ENCODE measurements around the gene ATP9B. TPM values are rescaled to one million over a fixed set of nuclear protein-coding genes. Genes with fewer than 3 reads are reported as not detected.

Gene ATP9B
- total RNA-seq, 1 experiment from 2014 or later: 17.8 TPM

- no TSS peak for BruUV-seq (replicated peaks)
- Histone ChIP-seq H3K9me3 (ENCODE audit: control insufficient read depth in 1 of 2, insufficient read depth in 1 of 2, low read depth in 1 of 2, low read length in 2 of 2) (peaks cover 0 to 8% of the 10 kb centered on the region in 2 experiments; a peak in 1 of 4 replicates), H3K27ac (ENCODE audit: low read depth, low read length) (peak overlapping the region; percentile 85), H3K27me3 (ENCODE audit: insufficient read depth, low read length) (no peaks in the 10 kb centered on the region), H3K4me2 (ENCODE audit: low read length) (peak overlapping the region; percentile 80), H3K9ac (ENCODE audit: low read length) (peak overlapping the region; percentile 84), H3K9me2 (ENCODE audit: insufficient read depth) (no peaks in the 10 kb centered on the region), H3K79me2 (ENCODE audit: insufficient read depth, low read length) (peaks cover 40% of the 10 kb centered on the region), H4K20me1 (ENCODE audit: insufficient read depth) (no peaks in the 10 kb centered on the region), H2AFZ (ENCODE audit: low read depth, low read length, poor library complexity, severe bottlenecking) (no peak overlapping the region), H3K4me1 (ENCODE audit: control insufficient read depth in 1 of 2, insufficient read depth in 2 of 2, low read length in 2 of 2) (peaks cover 0 to 15% of the 10 kb centered on the region in 2 experiments; a peak in 3 of 4 replicates), H3K4me3 (replicated peaks in 1 of 2; ENCODE audit: low read depth in 1 of 2, low read length in 2 of 2) (peak overlapping the region; percentile 73 to 82), H3K36me3 (ENCODE audit: control insufficient read depth in 1 of 2, insufficient read depth in 2 of 2, low read length in 2 of 2) (no peaks in the 10 kb centered on the region)
- ATAC-seq (peak; percentile 49), DNase-seq (ENCODE audit: low read depth, low spot score) (no peak)
- RAD21 ChIA-PET (ENCODE audit: low non-redundant PET in 1 of 2, low total read pairs in 2 of 2, uncharacterized antibody in 2 of 2, unreplicated experiment in 2 of 2): no interaction called here
- intact Hi-C loops (cut with micrococcal nuclease): loop anchor here (1.0 kb wide), 1 partner anchor 177 kb away; no protein-coding TSS in a partner anchor
- POLR2A ChIA-PET: no interaction called here
- TF ChIP-seq EGR1 (IDR thresholded peaks at IDR 0.05; ENCODE audit: low read depth) (no peak), FOSL1 (IDR thresholded peaks at IDR 0.05; ENCODE audit: low read depth) (no peak), ZFX (IDR thresholded peaks at IDR 0.05) (peak; percentile 82)
- TF ChIP-seq, protein P1, sequence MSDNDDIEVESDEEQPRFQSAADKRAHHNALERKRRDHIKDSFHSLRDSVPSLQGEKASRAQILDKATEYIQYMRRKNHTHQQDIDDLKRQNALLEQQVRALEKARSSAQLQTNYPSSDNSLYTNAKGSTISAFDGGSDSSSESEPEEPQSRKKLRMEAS (IDR thresholded peaks at IDR 0.05): no peak
- CTCF ChIA-PET: no interaction called here
These were observed 540 bp downstream of the ATP9B start for GRCh38 chr18:79069717-79070151.

- ChIA-PET POLR2A (no interaction called here), CTCF (no interaction called here), RAD21 (ENCODE audit: low non-redundant PET in 1 of 2, low total read pairs in 2 of 2, uncharacterized antibody in 2 of 2, unreplicated experiment in 2 of 2) (no interaction called here)
- H3K27me3 ChIP-seq (ENCODE audit: insufficient read depth, low read length): no peaks in the 10 kb centered on the region
- peak overlapping the region; percentile 80 for H3K4me2 ChIP-seq (ENCODE audit: low read length)
- peak overlapping the region; percentile 84 for H3K9ac ChIP-seq (ENCODE audit: low read length)
- ATAC-seq: no peak
- H3K36me3 ChIP-seq (ENCODE audit: control insufficient read depth in 1 of 2, insufficient read depth in 2 of 2, low read length in 2 of 2): no peaks in the 10 kb centered on the region
- H2AFZ ChIP-seq (ENCODE audit: low read depth, low read length, poor library complexity, severe bottlenecking): no peak overlapping the region
- no peak overlapping the region for H3K27ac ChIP-seq (ENCODE audit: low read depth, low read length)
- no peaks in the 10 kb centered on the region for H4K20me1 ChIP-seq (ENCODE audit: insufficient read depth)
- peaks cover 0 to 15% of the 10 kb centered on the region in 2 experiments; a peak in 3 of 4 replicates for H3K4me1 ChIP-seq (ENCODE audit: control insufficient read depth in 1 of 2, insufficient read depth in 2 of 2, low read length in 2 of 2)
- DNase-seq (ENCODE audit: low read depth, low spot score): no peak
- intact Hi-C loops (cut with micrococcal nuclease): no loop called here
- no peaks in the 10 kb centered on the region for H3K9me2 ChIP-seq (ENCODE audit: insufficient read depth)
- H3K9me3 ChIP-seq (ENCODE audit: control insufficient read depth in 1 of 2, insufficient read depth in 1 of 2, low read depth in 1 of 2, low read length in 2 of 2): peaks cover 0 to 8% of the 10 kb centered on the region in 2 experiments; a peak in 1 of 4 replicates
- peak overlapping the region; percentile 73 to 82 for H3K4me3 ChIP-seq (replicated peaks in 1 of 2; ENCODE audit: low read depth in 1 of 2, low read length in 2 of 2)
- peaks cover 47% of the 10 kb centered on the region for H3K79me2 ChIP-seq (ENCODE audit: insufficient read depth, low read length)
- no TSS peak for BruUV-seq (replicated peaks)
- TF ChIP-seq, protein P2, sequence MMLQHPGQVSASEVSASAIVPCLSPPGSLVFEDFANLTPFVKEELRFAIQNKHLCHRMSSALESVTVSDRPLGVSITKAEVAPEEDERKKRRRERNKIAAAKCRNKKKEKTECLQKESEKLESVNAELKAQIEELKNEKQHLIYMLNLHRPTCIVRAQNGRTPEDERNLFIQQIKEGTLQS (IDR thresholded peaks at IDR 0.05): no peak
- TF ChIP-seq TCF7L2 (IDR thresholded peaks at IDR 0.05; ENCODE audit: borderline replicate concordance, extremely low read depth, insufficient read depth, insufficient read length): no peak
- TF ChIP-seq SP1 (IDR thresholded peaks at IDR 0.05; ENCODE audit: low read depth): no peak
- TF ChIP-seq SRF (IDR thresholded peaks at IDR 0.05; ENCODE audit: low read depth): no peak
- no peak for TF ChIP-seq RAD21 (IDR thresholded peaks at IDR 0.05; ENCODE audit: low read depth)
- TF ChIP-seq, protein P1 (IDR thresholded peaks at IDR 0.05): no peak
- no peak for TF ChIP-seq JUND (IDR thresholded peaks at IDR 0.05)
- no peak for TF ChIP-seq ZNF274 (IDR thresholded peaks at IDR 0.05; ENCODE audit: low read depth, low read length)
- no peak for TF ChIP-seq CEBPB (IDR thresholded peaks at IDR 0.05; ENCODE audit: low read depth)
- TF ChIP-seq POLR2A (IDR thresholded peaks at IDR 0.05; ENCODE audit: borderline replicate concordance, extremely low read depth, insufficient read depth, insufficient read length): no peak
- TF ChIP-seq SIN3A (IDR thresholded peaks at IDR 0.05; ENCODE audit: low read depth): no peak
- TF ChIP-seq, protein P3, sequence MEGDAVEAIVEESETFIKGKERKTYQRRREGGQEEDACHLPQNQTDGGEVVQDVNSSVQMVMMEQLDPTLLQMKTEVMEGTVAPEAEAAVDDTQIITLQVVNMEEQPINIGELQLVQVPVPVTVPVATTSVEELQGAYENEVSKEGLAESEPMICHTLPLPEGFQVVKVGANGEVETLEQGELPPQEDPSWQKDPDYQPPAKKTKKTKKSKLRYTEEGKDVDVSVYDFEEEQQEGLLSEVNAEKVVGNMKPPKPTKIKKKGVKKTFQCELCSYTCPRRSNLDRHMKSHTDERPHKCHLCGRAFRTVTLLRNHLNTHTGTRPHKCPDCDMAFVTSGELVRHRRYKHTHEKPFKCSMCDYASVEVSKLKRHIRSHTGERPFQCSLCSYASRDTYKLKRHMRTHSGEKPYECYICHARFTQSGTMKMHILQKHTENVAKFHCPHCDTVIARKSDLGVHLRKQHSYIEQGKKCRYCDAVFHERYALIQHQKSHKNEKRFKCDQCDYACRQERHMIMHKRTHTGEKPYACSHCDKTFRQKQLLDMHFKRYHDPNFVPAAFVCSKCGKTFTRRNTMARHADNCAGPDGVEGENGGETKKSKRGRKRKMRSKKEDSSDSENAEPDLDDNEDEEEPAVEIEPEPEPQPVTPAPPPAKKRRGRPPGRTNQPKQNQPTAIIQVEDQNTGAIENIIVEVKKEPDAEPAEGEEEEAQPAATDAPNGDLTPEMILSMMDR (IDR thresholded peaks at IDR 0.05 in 2 of 3, conservative IDR thresholded peaks at IDR 0.05 in 1 of 3; ENCODE audit: borderline replicate concordance in 1 of 3, insufficient read depth in 1 of 3, low read depth in 2 of 3, low read length in 2 of 3): no peak
- TF ChIP-seq, protein P4, sequence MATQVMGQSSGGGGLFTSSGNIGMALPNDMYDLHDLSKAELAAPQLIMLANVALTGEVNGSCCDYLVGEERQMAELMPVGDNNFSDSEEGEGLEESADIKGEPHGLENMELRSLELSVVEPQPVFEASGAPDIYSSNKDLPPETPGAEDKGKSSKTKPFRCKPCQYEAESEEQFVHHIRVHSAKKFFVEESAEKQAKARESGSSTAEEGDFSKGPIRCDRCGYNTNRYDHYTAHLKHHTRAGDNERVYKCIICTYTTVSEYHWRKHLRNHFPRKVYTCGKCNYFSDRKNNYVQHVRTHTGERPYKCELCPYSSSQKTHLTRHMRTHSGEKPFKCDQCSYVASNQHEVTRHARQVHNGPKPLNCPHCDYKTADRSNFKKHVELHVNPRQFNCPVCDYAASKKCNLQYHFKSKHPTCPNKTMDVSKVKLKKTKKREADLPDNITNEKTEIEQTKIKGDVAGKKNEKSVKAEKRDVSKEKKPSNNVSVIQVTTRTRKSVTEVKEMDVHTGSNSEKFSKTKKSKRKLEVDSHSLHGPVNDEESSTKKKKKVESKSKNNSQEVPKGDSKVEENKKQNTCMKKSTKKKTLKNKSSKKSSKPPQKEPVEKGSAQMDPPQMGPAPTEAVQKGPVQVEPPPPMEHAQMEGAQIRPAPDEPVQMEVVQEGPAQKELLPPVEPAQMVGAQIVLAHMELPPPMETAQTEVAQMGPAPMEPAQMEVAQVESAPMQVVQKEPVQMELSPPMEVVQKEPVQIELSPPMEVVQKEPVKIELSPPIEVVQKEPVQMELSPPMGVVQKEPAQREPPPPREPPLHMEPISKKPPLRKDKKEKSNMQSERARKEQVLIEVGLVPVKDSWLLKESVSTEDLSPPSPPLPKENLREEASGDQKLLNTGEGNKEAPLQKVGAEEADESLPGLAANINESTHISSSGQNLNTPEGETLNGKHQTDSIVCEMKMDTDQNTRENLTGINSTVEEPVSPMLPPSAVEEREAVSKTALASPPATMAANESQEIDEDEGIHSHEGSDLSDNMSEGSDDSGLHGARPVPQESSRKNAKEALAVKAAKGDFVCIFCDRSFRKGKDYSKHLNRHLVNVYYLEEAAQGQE (IDR thresholded peaks at IDR 0.05; ENCODE audit: low read depth): no peak
These were observed 1.3 kb downstream of the ATP9B start for GRCh38 chr18:79070486-79070885.

Data from HCT116 (cell line).